HEK293T (cell line): Measurements from ENCODE around the gene FGR.

Experiments
- ARNT ChIP-seq: fragments of 450-650 bp; IDR thresholded peaks from 2 replicates; pipeline ENCODE4 v1.6.1; 2017; ENCODE audit warnings: mild to moderate bottlenecking
- BHLHE40 ChIP-seq: fragments of 450-650 bp; IDR thresholded peaks from 2 replicates; pipeline ENCODE4 v1.6.1; 2016; ENCODE audit warnings: mild to moderate bottlenecking, moderate library complexity, borderline replicate concordance
- CTBP1 ChIP-seq: fragments of 450-650 bp; IDR thresholded peaks from 2 replicates; pipeline ENCODE4 v1.6.1; 2016; ENCODE audit warnings: borderline replicate concordance
- ELF4 ChIP-seq: fragments of 450-650 bp; IDR thresholded peaks from 2 replicates; pipeline ENCODE4 v1.6.1; 2017; ENCODE audit warnings: antibody characterized with exemption
- FOXK2 ChIP-seq: fragments of 450-650 bp; IDR thresholded peaks from 2 replicates; pipeline ENCODE4 v1.6.1; 2016; ENCODE audit warnings: mild to moderate bottlenecking
- FOXM1 ChIP-seq: fragments of 450-650 bp; IDR thresholded peaks from 2 replicates; pipeline ENCODE4 v1.6.1; 2017; ENCODE audit warnings: mild to moderate bottlenecking, borderline replicate concordance
- HDGF ChIP-seq: fragments of 450-650 bp; IDR thresholded peaks from 2 replicates; pipeline ENCODE4 v1.6.1; 2017; ENCODE audit warnings: antibody characterized with exemption, borderline replicate concordance
- LEF1 ChIP-seq: fragments of 450-650 bp; IDR thresholded peaks from 2 replicates; pipeline ENCODE4 v1.6.1; 2017; ENCODE audit warnings: mild to moderate bottlenecking, borderline replicate concordance
- NFRKB ChIP-seq: fragments of 450-650 bp; IDR thresholded peaks from 2 replicates; pipeline ENCODE4 v1.6.1; 2016; ENCODE audit warnings: mild to moderate bottlenecking, moderate library complexity
- PKNOX1 ChIP-seq: fragments of 450-650 bp; IDR thresholded peaks from 2 replicates; pipeline ENCODE4 v1.6.1; 2016
- SP1 ChIP-seq: fragments of 450-650 bp; IDR thresholded peaks from 2 replicates; pipeline ENCODE4 v1.6.1; 2017
- SUZ12 ChIP-seq: fragments of 450-650 bp; IDR thresholded peaks from 2 replicates; pipeline ENCODE4 v1.6.1; 2016; ENCODE audit warnings: mild to moderate bottlenecking
- TARDBP ChIP-seq: fragments of 450-650 bp; IDR thresholded peaks from 2 replicates; pipeline ENCODE4 v1.6.1; 2016
- ZNF384 ChIP-seq: fragments of 450-650 bp; IDR thresholded peaks from 2 replicates; pipeline ENCODE4 v1.6.1; 2016

DNA sequence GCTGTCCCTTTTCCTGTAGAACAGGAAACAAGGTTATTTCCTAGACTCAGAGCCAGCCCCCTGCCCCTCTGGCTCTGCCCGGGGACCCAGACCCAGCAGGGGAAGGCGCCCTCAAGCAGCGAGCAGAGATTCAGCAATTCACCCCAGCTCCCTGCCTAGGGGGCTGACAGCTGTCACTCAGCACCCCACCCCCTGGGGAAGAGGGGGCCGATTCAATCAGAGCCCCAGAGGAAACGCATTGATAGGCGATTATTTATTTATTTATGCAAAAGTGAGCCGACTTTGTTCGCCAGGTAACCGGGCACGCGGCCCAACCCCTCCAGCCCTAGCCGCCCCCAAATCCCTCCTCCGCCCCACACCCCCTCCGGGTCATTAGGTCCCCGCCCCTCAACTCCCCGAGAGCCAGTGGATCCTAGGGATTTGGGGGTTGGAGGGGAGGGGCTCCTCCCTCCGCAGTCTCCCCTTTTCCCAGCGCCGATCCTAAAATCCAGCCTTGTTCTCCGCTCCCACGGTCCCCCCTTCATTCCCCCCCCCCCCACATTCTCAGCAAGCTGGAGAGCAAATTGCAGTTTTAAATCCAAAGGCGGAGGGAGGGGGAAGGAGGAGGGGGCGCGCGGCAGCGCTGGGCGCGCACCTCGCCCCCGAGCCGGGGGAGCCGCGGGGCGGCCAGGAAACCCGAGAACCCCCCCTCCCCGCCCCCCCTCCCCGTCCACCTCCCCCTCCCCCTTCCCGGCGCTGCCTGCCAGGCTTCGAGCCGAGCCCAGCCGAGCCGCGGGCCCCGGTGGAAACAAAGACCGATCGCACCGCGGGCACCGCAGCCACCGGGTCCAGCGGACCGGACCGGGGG, 32.3 kb downstream of the FGR start:
- TF ChIP-seq ARNT (no peak), BHLHE40 (no peak), FOXM1 (no peak), PKNOX1 (peak; percentile 65), ZNF384 (no peak), CTBP1 (no peak), SP1 (no peak), SUZ12 (no peak), HDGF (no peak), ELF4 (no peak), NFRKB (no peak), TARDBP (no peak), LEF1 (no peak), FOXK2 (no peak)
